Fibroblast of lung (primary cell): ENCODE results near the gene FASLG. TPM values are rescaled to one million over a fixed set of nuclear protein-coding genes. Genes with fewer than 3 reads are reported as not detected.

Experiments used
- DNase-seq, 2 donors: peaks; one replicate each; pipeline versions ENCODE4 v3.0.0 to v3.0.0-alpha.2; 2010; ENCODE audit warnings: low read depth in 2 of 2
- H2AFZ ChIP-seq: 2 replicates; pipeline ENCODE4 v1.5.1; 2012; ENCODE audit warnings: low read length, control low read depth, inconsistent platforms
- H3K27ac ChIP-seq: 2 replicates; pipeline ENCODE4 v1.5.1; 2011; ENCODE audit warnings: low read length, control low read depth; ENCODE audit not compliant: insufficient read depth
- H3K27me3 ChIP-seq: 2 replicates; pipeline ENCODE4 v1.5.1; 2011; ENCODE audit warnings: mild to moderate bottlenecking, low read length; ENCODE audit not compliant: control insufficient read depth, insufficient read depth
- H3K36me3 ChIP-seq: 2 replicates; pipeline ENCODE4 v1.5.1; 2011; ENCODE audit warnings: low read length; ENCODE audit not compliant: control insufficient read depth, insufficient read depth
- H3K4me1 ChIP-seq: 2 replicates; pipeline ENCODE4 v1.5.1; 2011; ENCODE audit warnings: low read length; ENCODE audit not compliant: control insufficient read depth, insufficient read depth; ENCODE audit errors: extremely low read depth
- H3K4me2 ChIP-seq: 2 replicates; pipeline ENCODE4 v1.5.1; 2011; ENCODE audit warnings: low read length, control low read depth; ENCODE audit not compliant: insufficient read depth; ENCODE audit errors: extremely low read depth
- H3K4me3 ChIP-seq, 4 experiments: fragments of 200-600 bp in 1 of 4; sonication (generic) in 1 of 4; replicated peaks in 1 of 4; 2 replicates each; pipeline ENCODE4 v1.5.1; 2011 to 2016; ENCODE audit warnings: low read length in 4 of 4, low read depth in 3 of 4, mild to moderate bottlenecking in 3 of 4, control low read depth in 2 of 4, inconsistent platforms in 1 of 4, mixed read lengths in 1 of 4; ENCODE audit not compliant: insufficient read depth in 1 of 4; ENCODE audit errors: control extremely low read depth in 1 of 4
- H3K79me2 ChIP-seq: 2 replicates; pipeline ENCODE4 v1.5.1; 2012; ENCODE audit warnings: mild to moderate bottlenecking, low read length, inconsistent platforms; ENCODE audit not compliant: control insufficient read depth, insufficient read depth
- H3K9ac ChIP-seq: 2 replicates; pipeline ENCODE4 v1.5.1; 2011; ENCODE audit warnings: mild to moderate bottlenecking, low read length, control low read depth; ENCODE audit not compliant: insufficient read depth
- H3K9me3 ChIP-seq: 2 replicates; pipeline ENCODE4 v1.5.1; 2012; ENCODE audit warnings: low read depth, low read length; ENCODE audit not compliant: control insufficient read depth, insufficient read depth
- H4K20me1 ChIP-seq: 2 replicates; pipeline ENCODE4 v1.5.1; 2011; ENCODE audit warnings: low read length; ENCODE audit not compliant: control insufficient read depth, insufficient read depth; ENCODE audit errors: extremely low read depth
- CTCF ChIP-seq, 2 donors: IDR thresholded peaks in 1 of 2; conservative IDR thresholded peaks in 1 of 2; 1 replicate in 1 of 2; 2 replicates in 1 of 2; pipeline ENCODE4 v1.5.1; 2011 to 2012; ENCODE audit warnings: low read length in 2 of 2, control low read depth in 1 of 2, inconsistent platforms in 1 of 2, low read depth in 1 of 2, mild to moderate bottlenecking in 1 of 2
- EZH2 ChIP-seq: IDR thresholded peaks from 2 replicates; pipeline ENCODE4 v1.5.1; 2012; ENCODE audit warnings: low read length, control low read depth, mild to moderate bottlenecking; ENCODE audit errors: missing control alignments
- polyA minus RNA-seq: library from RNA; depleted of rRNA, polyadenylated mRNA; stranded (reverse); fragments of >200 nt; gene quantifications from 2 replicates; pipeline ENCODE4 v1.2.3, GENCODE V29; 2011; ENCODE audit warnings: low replicate concordance
- polyA plus RNA-seq, 2 donors: library from polyadenylated mRNA; depleted of rRNA in 1 of 2; stranded (reverse) in 1 of 2; unstranded in 1 of 2; fragments of >200 nt; gene quantifications; 2 replicates each; pipeline ENCODE4 v1.2.1, GENCODE V29; 2011 to 2012; ENCODE audit warnings: missing spikeins in 1 of 2
- total RNA-seq: library from RNA; depleted of rRNA; stranded (reverse); fragments of >200 nt; gene quantifications from 2 replicates; pipeline ENCODE4 v1.2.1, GENCODE V29; 2014

Gene FASLG, protein sequence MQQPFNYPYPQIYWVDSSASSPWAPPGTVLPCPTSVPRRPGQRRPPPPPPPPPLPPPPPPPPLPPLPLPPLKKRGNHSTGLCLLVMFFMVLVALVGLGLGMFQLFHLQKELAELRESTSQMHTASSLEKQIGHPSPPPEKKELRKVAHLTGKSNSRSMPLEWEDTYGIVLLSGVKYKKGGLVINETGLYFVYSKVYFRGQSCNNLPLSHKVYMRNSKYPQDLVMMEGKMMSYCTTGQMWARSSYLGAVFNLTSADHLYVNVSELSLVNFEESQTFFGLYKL
- total RNA-seq = not detected in 2 replicates
- polyA plus RNA-seq = not detected in 2 replicates
- polyA plus RNA-seq (2012) = not detected in 2 replicates
- not detected in 2 replicates for polyA minus RNA-seq

- TF ChIP-seq CTCF (conservative IDR thresholded peaks at IDR 0.05 in 1 of 2, IDR thresholded peaks at IDR 0.05 in 1 of 2; ENCODE audit: low read depth in 1 of 2, low read length in 2 of 2) (no peak), EZH2 (no peak)
- Histone ChIP-seq H3K79me2 (no peaks in the 10 kb centered on the region), H3K9me3 (no peaks in the 10 kb centered on the region), H3K9ac (no peak within 1 kb of the TSS), H3K36me3 (no peaks in the 10 kb centered on the region), H3K4me3 (no peak within 1 kb of the TSS), H2AFZ (no peak within 1 kb of the TSS), H3K4me1 (no peaks in the 10 kb centered on the region), H4K20me1 (no peaks in the 10 kb centered on the region), H3K27me3 (no peaks in the 10 kb centered on the region), H3K27ac (no peak within 1 kb of the TSS), H3K4me2 (no peak within 1 kb of the TSS)
- DNase-seq = no peak
Observed at GRCh38 chr1:172658871-172659453, at the start of gene FASLG. FASLG (plus strand) TSS chr1:172659103; CDS start chr1:172659202, 99 bp downstream.

- H4K20me1 ChIP-seq = no peaks in the 10 kb centered on the region
- no peak overlapping the region for H3K4me2 ChIP-seq
- H3K27me3 ChIP-seq = no peaks in the 10 kb centered on the region
- H3K9me3 ChIP-seq = no peaks in the 10 kb centered on the region
- H3K4me1 ChIP-seq = no peaks in the 10 kb centered on the region
- no peaks in the 10 kb centered on the region for H3K79me2 ChIP-seq
- H3K27ac ChIP-seq = no peak overlapping the region
- no peak overlapping the region for H2AFZ ChIP-seq
- peak in 1 of 2 donors; percentile 24 for TF ChIP-seq CTCF (conservative IDR thresholded peaks at IDR 0.05 in 1 of 2, IDR thresholded peaks at IDR 0.05 in 1 of 2; ENCODE audit: low read depth in 1 of 2, low read length in 2 of 2)
- TF ChIP-seq EZH2 = no peak
- H3K9ac ChIP-seq = no peak overlapping the region
- H3K36me3 ChIP-seq = no peaks in the 10 kb centered on the region
- DNase-seq = peak; percentile 6 to 19
- no peak overlapping the region for H3K4me3 ChIP-seq
Observed at GRCh38 chr1:172609528-172609927, 49.4 kb upstream of the FASLG start.

GRCh38 chr1:172612478-172612877 lies 46.4 kb upstream of the FASLG start:
- no peaks in the 10 kb centered on the region for H3K27me3 ChIP-seq
- H3K9me3 ChIP-seq = no peaks in the 10 kb centered on the region
- H3K36me3 ChIP-seq = no peaks in the 10 kb centered on the region
- TF ChIP-seq EZH2 = no peak
- TF ChIP-seq CTCF (conservative IDR thresholded peaks at IDR 0.05 in 1 of 2, IDR thresholded peaks at IDR 0.05 in 1 of 2; ENCODE audit: low read depth in 1 of 2, low read length in 2 of 2) = no peak
- H3K27ac ChIP-seq = no peak overlapping the region
- H2AFZ ChIP-seq = no peak overlapping the region
- no peaks in the 10 kb centered on the region for H4K20me1 ChIP-seq
- no peak for DNase-seq
- no peak overlapping the region for H3K4me2 ChIP-seq
- no peaks in the 10 kb centered on the region for H3K79me2 ChIP-seq
- H3K4me3 ChIP-seq = no peak overlapping the region
- no peak overlapping the region for H3K9ac ChIP-seq
- H3K4me1 ChIP-seq = no peaks in the 10 kb centered on the region
